ENCODE data around the gene ABCA6.

ABCA6 gene, protein sequence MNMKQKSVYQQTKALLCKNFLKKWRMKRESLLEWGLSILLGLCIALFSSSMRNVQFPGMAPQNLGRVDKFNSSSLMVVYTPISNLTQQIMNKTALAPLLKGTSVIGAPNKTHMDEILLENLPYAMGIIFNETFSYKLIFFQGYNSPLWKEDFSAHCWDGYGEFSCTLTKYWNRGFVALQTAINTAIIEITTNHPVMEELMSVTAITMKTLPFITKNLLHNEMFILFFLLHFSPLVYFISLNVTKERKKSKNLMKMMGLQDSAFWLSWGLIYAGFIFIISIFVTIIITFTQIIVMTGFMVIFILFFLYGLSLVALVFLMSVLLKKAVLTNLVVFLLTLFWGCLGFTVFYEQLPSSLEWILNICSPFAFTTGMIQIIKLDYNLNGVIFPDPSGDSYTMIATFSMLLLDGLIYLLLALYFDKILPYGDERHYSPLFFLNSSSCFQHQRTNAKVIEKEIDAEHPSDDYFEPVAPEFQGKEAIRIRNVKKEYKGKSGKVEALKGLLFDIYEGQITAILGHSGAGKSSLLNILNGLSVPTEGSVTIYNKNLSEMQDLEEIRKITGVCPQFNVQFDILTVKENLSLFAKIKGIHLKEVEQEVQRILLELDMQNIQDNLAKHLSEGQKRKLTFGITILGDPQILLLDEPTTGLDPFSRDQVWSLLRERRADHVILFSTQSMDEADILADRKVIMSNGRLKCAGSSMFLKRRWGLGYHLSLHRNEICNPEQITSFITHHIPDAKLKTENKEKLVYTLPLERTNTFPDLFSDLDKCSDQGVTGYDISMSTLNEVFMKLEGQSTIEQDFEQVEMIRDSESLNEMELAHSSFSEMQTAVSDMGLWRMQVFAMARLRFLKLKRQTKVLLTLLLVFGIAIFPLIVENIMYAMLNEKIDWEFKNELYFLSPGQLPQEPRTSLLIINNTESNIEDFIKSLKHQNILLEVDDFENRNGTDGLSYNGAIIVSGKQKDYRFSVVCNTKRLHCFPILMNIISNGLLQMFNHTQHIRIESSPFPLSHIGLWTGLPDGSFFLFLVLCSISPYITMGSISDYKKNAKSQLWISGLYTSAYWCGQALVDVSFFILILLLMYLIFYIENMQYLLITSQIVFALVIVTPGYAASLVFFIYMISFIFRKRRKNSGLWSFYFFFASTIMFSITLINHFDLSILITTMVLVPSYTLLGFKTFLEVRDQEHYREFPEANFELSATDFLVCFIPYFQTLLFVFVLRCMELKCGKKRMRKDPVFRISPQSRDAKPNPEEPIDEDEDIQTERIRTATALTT (N-terminal part only)

DNA sequence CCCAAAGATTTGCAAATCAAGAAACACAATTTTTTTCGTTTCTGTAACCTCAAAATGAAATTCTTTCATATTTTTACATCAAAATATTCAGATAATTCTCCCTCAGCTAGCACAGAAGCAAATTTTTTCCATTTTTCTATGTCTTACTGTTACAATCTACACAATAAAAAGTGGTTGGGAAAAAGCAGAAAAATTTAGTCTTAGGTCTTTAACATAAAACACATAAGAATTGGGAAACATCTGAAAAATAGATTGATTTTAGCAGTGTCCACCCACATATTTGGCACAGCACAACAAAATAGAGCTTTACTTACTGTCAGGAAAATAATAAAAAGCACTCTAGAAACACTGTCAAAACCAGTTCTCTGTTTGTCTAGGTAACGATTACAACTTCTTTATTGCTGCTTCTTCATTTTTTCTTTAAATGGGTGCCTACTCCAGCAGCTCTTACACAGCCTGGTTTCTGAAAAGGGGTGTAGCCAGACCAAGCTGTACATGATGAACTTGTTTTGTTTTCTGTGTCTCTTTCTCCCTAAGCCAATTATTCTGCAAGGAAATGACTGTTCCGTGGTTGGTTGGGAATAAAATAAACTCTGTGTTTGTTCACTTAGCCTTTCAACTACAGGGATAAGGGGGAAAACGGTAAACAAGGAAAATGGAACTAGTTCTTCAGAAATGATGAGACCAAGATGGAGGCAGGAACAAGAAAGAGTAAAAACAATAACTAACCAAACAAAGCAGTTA, at the start of gene ABCA6:
Gene ABCA6, minus strand, starts transcription at position 465 of the 744 bp plus-strand sequence. CDS start 1,192 bp downstream, outside the sequence.
- Histone ChIP-seq H3K27me3 (replicated peaks; ENCODE audit: insufficient read depth, low read length) (no peaks in the 10 kb centered on the region), H3K4me3 (ENCODE audit: low read length) (no peak within 1 kb of the TSS), H3K36me3 (replicated peaks; ENCODE audit: insufficient read depth, low read length) (no peaks in the 10 kb centered on the region), H4K20me1 (ENCODE audit: insufficient read depth, low read length) (no peaks in the 10 kb centered on the region), H3K9me2 (replicated peaks; ENCODE audit: insufficient read depth, low read length) (no peaks in the 10 kb centered on the region), H2AFZ (ENCODE audit: low read length) (no peak within 1 kb of the TSS), H3K9me3 (replicated peaks; ENCODE audit: insufficient read depth, low read length) (no peaks in the 10 kb centered on the region), H3K4me1 (ENCODE audit: low read length) (no peaks in the 10 kb centered on the region), H3K9ac (ENCODE audit: low read length) (no peak within 1 kb of the TSS), H3K79me2 (ENCODE audit: low read length) (no peaks in the 10 kb centered on the region), H3K27ac (ENCODE audit: low read length) (no peak within 1 kb of the TSS), H3K4me2 (ENCODE audit: low read depth, low read length) (no peak within 1 kb of the TSS), H3F3A (ENCODE audit: insufficient read depth, low read length) (no peaks in the 10 kb centered on the region)
- TF ChIP-seq EZH2 (optimal IDR thresholded peaks at IDR 0.05; ENCODE audit: low read depth, low read length) (no peak), EZH2phosphoT487 (IDR thresholded peaks at IDR 0.05; ENCODE audit: low read length) (no peak)
- TF ChIP-seq, protein P1, sequence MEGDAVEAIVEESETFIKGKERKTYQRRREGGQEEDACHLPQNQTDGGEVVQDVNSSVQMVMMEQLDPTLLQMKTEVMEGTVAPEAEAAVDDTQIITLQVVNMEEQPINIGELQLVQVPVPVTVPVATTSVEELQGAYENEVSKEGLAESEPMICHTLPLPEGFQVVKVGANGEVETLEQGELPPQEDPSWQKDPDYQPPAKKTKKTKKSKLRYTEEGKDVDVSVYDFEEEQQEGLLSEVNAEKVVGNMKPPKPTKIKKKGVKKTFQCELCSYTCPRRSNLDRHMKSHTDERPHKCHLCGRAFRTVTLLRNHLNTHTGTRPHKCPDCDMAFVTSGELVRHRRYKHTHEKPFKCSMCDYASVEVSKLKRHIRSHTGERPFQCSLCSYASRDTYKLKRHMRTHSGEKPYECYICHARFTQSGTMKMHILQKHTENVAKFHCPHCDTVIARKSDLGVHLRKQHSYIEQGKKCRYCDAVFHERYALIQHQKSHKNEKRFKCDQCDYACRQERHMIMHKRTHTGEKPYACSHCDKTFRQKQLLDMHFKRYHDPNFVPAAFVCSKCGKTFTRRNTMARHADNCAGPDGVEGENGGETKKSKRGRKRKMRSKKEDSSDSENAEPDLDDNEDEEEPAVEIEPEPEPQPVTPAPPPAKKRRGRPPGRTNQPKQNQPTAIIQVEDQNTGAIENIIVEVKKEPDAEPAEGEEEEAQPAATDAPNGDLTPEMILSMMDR (IDR thresholded peaks at IDR 0.05; ENCODE audit: low read length) = no peak
- DNase-seq = no peak

DNA sequence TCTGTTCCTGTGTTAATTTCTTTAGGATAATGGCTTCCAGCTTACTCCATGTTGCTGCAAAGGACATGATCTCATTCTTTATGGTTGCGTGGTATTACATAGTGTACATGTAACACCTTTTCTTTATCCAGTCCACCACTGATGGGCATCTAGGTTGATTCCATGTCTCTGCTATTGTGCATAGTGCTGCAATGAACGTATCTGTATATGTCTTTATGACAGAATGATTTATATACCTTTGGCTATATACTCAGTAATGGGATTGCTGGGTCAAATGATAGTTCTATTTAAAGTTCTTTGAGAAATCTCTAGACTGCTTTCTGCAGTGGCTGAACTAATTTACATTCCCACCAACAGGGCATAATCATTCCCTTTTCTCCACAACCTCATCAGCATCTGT, 47.1 kb upstream of the ABCA6 start:
- no peak for TF ChIP-seq EZH2 (optimal IDR thresholded peaks at IDR 0.05; ENCODE audit: low read depth, low read length)
- TF ChIP-seq EZH2phosphoT487 (IDR thresholded peaks at IDR 0.05; ENCODE audit: low read length) = no peak
- TF ChIP-seq, protein P1 (IDR thresholded peaks at IDR 0.05; ENCODE audit: low read length) = no peak
- H3K4me3 ChIP-seq (ENCODE audit: low read length) = no peak overlapping the region
- H3K36me3 ChIP-seq (replicated peaks; ENCODE audit: insufficient read depth, low read length) = no peaks in the 10 kb centered on the region
- no peaks in the 10 kb centered on the region for H3F3A ChIP-seq (ENCODE audit: insufficient read depth, low read length)
- DNase-seq = no peak
- no peak overlapping the region for H3K9ac ChIP-seq (ENCODE audit: low read length)
- H3K27me3 ChIP-seq (replicated peaks; ENCODE audit: insufficient read depth, low read length) = no peaks in the 10 kb centered on the region
- H3K4me2 ChIP-seq (ENCODE audit: low read depth, low read length) = no peak overlapping the region
- H3K27ac ChIP-seq (ENCODE audit: low read length) = no peak overlapping the region
- H4K20me1 ChIP-seq (ENCODE audit: insufficient read depth, low read length) = no peaks in the 10 kb centered on the region
- no peaks in the 10 kb centered on the region for H3K9me3 ChIP-seq (replicated peaks; ENCODE audit: insufficient read depth, low read length)
- no peaks in the 10 kb centered on the region for H3K79me2 ChIP-seq (ENCODE audit: low read length)
- no peak overlapping the region for H2AFZ ChIP-seq (ENCODE audit: low read length)
- no peaks in the 10 kb centered on the region for H3K4me1 ChIP-seq (ENCODE audit: low read length)
- no peaks in the 10 kb centered on the region for H3K9me2 ChIP-seq (replicated peaks; ENCODE audit: insufficient read depth, low read length)

DNA sequence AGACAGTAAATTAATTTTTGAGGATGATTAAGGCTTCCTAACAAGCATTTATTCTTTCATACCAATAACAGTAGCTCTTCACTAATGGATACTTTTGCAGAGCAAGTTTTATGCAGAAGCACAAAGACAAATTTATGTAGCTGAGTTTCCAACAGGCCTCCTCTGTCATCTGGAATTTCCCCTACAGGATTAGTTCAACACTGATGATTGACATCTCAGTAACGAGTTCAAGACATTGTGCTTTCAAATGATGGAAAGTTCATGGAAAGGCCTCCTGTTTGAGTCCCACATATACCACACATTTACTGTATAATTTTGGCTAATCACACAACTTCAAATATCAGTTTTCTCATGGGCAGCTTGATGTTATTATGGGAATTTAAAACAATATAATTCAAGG, 46.4 kb upstream of the ABCA6 start:
- no peak overlapping the region for H3K4me2 ChIP-seq (ENCODE audit: low read depth, low read length)
- H2AFZ ChIP-seq (ENCODE audit: low read length) = no peak overlapping the region
- DNase-seq = no peak
- no peak for TF ChIP-seq EZH2phosphoT487 (IDR thresholded peaks at IDR 0.05; ENCODE audit: low read length)
- TF ChIP-seq EZH2 (optimal IDR thresholded peaks at IDR 0.05; ENCODE audit: low read depth, low read length) = no peak
- TF ChIP-seq, protein P1 (IDR thresholded peaks at IDR 0.05; ENCODE audit: low read length) = no peak
- no peaks in the 10 kb centered on the region for H3K9me2 ChIP-seq (replicated peaks; ENCODE audit: insufficient read depth, low read length)
- no peaks in the 10 kb centered on the region for H3F3A ChIP-seq (ENCODE audit: insufficient read depth, low read length)
- no peak overlapping the region for H3K9ac ChIP-seq (ENCODE audit: low read length)
- H3K9me3 ChIP-seq (replicated peaks; ENCODE audit: insufficient read depth, low read length) = no peaks in the 10 kb centered on the region
- no peak overlapping the region for H3K27ac ChIP-seq (ENCODE audit: low read length)
- H3K4me1 ChIP-seq (ENCODE audit: low read length) = no peaks in the 10 kb centered on the region
- H3K79me2 ChIP-seq (ENCODE audit: low read length) = no peaks in the 10 kb centered on the region
- H3K36me3 ChIP-seq (replicated peaks; ENCODE audit: insufficient read depth, low read length) = no peaks in the 10 kb centered on the region
- no peaks in the 10 kb centered on the region for H4K20me1 ChIP-seq (ENCODE audit: insufficient read depth, low read length)
- H3K4me3 ChIP-seq (ENCODE audit: low read length) = no peak overlapping the region
- H3K27me3 ChIP-seq (replicated peaks; ENCODE audit: insufficient read depth, low read length) = no peaks in the 10 kb centered on the region
